ENCODE results near the gene KAZN.

KAZN gene

DNA sequence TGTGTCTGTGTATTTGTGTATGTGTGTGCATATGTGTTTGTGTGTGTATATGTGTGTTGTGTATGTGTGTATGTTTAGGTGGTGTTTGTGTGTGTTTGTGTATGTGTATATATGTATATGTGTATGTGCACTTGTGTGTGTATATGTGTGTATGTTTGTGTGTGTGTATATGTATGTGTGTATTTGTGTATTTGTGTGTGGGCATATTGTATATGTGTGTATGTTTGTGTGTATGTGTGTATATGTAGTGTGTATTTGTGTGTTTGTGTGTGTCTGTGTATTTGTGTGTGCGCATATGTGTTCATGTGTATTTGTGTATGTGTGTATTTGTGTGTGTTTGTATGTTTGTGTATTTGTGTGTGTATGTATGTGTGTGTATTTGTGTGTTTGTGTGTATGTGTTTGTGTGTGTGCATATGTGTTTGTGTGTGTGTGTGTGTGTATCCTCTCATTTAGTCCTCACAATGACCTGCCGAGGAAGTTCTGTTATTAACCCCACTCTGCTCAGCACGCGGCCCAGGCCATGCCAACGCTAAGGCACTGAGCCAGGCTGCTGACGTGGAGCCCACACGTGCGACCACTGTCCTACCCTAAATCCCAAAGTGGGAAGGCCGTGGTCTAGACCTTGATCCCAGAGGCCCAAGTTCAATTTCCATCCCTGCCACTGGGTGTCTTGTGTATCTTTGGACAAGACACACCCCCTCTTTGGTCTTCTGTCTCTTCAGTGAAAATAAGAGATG is 511.8 kb downstream of the KAZN start:
- H2AFZ ChIP-seq (ENCODE audit: low read length) = no peak overlapping the region
- no peaks in the 10 kb centered on the region for H3K9me3 ChIP-seq (ENCODE audit: insufficient read depth, low read depth, low read length)
- no peak overlapping the region for H3K4me3 ChIP-seq (ENCODE audit: low read length, poor library complexity, severe bottlenecking)
- H4K20me1 ChIP-seq (ENCODE audit: insufficient read depth, low read length, poor library complexity, severe bottlenecking) = no peaks in the 10 kb centered on the region
- no peak overlapping the region for H3K9ac ChIP-seq (ENCODE audit: low read depth, low read length, poor library complexity, severe bottlenecking)
- no peaks in the 10 kb centered on the region for H3K36me3 ChIP-seq (ENCODE audit: insufficient read depth, low read length)
- no peaks in the 10 kb centered on the region for H3F3A ChIP-seq (ENCODE audit: low read depth)
- no peak for TF ChIP-seq EZH2phosphoT487 (IDR thresholded peaks at IDR 0.05; ENCODE audit: borderline replicate concordance)
- TF ChIP-seq CTCF (conservative IDR thresholded peaks at IDR 0.05; ENCODE audit: low read length) = no peak
- no peaks in the 10 kb centered on the region for H3K79me2 ChIP-seq (ENCODE audit: insufficient read depth, low read length)
- H3K4me2 ChIP-seq (ENCODE audit: low read depth, low read length, poor library complexity, severe bottlenecking) = no peak overlapping the region
- no peaks in the 10 kb centered on the region for H3K27me3 ChIP-seq (ENCODE audit: insufficient read depth, low read length, poor library complexity, severe bottlenecking)
- no peaks in the 10 kb centered on the region for H3K4me1 ChIP-seq (ENCODE audit: insufficient read depth, low read length, poor library complexity, severe bottlenecking)
- H3K9me2 ChIP-seq (replicated peaks; ENCODE audit: low read depth, low read length) = no peaks in the 10 kb centered on the region

DNA sequence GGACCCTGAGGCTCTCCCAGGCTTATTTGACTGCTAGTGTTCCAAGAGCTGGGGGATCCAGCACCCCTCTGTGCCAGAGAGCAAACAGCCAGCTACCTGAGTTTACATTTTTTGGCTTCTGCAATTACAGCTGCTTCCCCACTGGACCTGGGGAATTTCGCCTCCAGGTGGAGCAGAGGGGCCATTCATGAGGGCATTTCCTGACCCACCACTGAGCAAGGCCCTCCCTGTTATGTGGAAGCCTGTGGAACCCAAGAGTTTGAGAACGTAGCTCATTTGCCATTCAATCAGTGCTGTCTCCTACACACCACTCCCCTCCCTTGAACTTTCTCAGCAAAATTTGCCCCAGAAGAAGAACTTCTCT is 512.4 kb downstream of the KAZN start:
- H2AFZ ChIP-seq (ENCODE audit: low read length) = no peak overlapping the region

DNA sequence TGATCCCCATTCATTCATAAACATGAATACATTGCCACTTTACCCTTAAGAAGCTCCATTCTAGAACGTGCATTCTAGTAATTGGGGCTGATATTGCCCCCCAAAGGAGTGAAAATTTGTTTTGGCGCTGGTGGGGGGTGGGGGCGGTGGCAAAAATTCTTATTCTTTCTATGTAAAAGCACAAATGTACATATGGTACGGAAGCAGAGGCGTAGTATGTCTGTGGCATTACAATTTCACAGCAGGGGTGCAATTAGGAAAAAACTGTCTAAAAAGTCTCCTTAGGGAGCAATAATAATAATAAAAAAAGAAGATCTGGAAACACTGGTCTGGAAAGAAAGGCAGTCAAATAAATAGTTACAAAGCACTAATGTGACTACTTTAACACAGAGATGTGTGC is 514.7 kb downstream of the KAZN start:
- TF ChIP-seq EZH2phosphoT487 (IDR thresholded peaks at IDR 0.05; ENCODE audit: borderline replicate concordance) (no peak), CTCF (conservative IDR thresholded peaks at IDR 0.05; ENCODE audit: low read length) (no peak)
- no peaks in the 10 kb centered on the region for H3K79me2 ChIP-seq (ENCODE audit: insufficient read depth, low read length)
- no peak overlapping the region for H3K9ac ChIP-seq (ENCODE audit: low read depth, low read length, poor library complexity, severe bottlenecking)
- no peaks in the 10 kb centered on the region for H4K20me1 ChIP-seq (ENCODE audit: insufficient read depth, low read length, poor library complexity, severe bottlenecking)
- no peaks in the 10 kb centered on the region for H3K9me2 ChIP-seq (replicated peaks; ENCODE audit: low read depth, low read length)
- H3K36me3 ChIP-seq (ENCODE audit: insufficient read depth, low read length) = no peaks in the 10 kb centered on the region
- H3K9me3 ChIP-seq (ENCODE audit: insufficient read depth, low read depth, low read length) = no peaks in the 10 kb centered on the region
- no peak overlapping the region for H2AFZ ChIP-seq (ENCODE audit: low read length)
- H3F3A ChIP-seq (ENCODE audit: low read depth) = no peaks in the 10 kb centered on the region
- H3K4me2 ChIP-seq (ENCODE audit: low read depth, low read length, poor library complexity, severe bottlenecking) = no peak overlapping the region
- no peaks in the 10 kb centered on the region for H3K27me3 ChIP-seq (ENCODE audit: insufficient read depth, low read length, poor library complexity, severe bottlenecking)
- H3K4me3 ChIP-seq (ENCODE audit: low read length, poor library complexity, severe bottlenecking) = no peak overlapping the region
- H3K4me1 ChIP-seq (ENCODE audit: insufficient read depth, low read length, poor library complexity, severe bottlenecking) = no peaks in the 10 kb centered on the region

More for the DNA sequence above, 512.4 kb downstream of the KAZN start:
- no peaks in the 10 kb centered on the region for H3K79me2 ChIP-seq (ENCODE audit: insufficient read depth, low read length)
- no peak overlapping the region for H3K4me2 ChIP-seq (ENCODE audit: low read depth, low read length, poor library complexity, severe bottlenecking)
- H3K4me3 ChIP-seq (ENCODE audit: low read length, poor library complexity, severe bottlenecking) = no peak overlapping the region
- no peaks in the 10 kb centered on the region for H3K27me3 ChIP-seq (ENCODE audit: insufficient read depth, low read length, poor library complexity, severe bottlenecking)
- no peak overlapping the region for H3K9ac ChIP-seq (ENCODE audit: low read depth, low read length, poor library complexity, severe bottlenecking)
- no peaks in the 10 kb centered on the region for H3F3A ChIP-seq (ENCODE audit: low read depth)
- H4K20me1 ChIP-seq (ENCODE audit: insufficient read depth, low read length, poor library complexity, severe bottlenecking) = no peaks in the 10 kb centered on the region
- no peaks in the 10 kb centered on the region for H3K9me3 ChIP-seq (ENCODE audit: insufficient read depth, low read depth, low read length)
- TF ChIP-seq EZH2phosphoT487 (IDR thresholded peaks at IDR 0.05; ENCODE audit: borderline replicate concordance) (no peak), CTCF (conservative IDR thresholded peaks at IDR 0.05; ENCODE audit: low read length) (no peak)
- H3K9me2 ChIP-seq (replicated peaks; ENCODE audit: low read depth, low read length) = no peaks in the 10 kb centered on the region
- H3K36me3 ChIP-seq (ENCODE audit: insufficient read depth, low read length) = no peaks in the 10 kb centered on the region
- H3K4me1 ChIP-seq (ENCODE audit: insufficient read depth, low read length, poor library complexity, severe bottlenecking) = no peaks in the 10 kb centered on the region
